Activated naive CD4-positive, alpha-beta T cell treated with anti-CD3 and anti-CD28 coated beads, Interleukin-2, amount 10 ng/mL, durations not matched to agents 7 days and 5 days (primary cell): ENCODE results near the gene NASP.
A peak's percentile ranks its signal among the peaks of the same experiment; 100 is the strongest.

ENCODE experiments used
- CTCF ChIA-PET: fragments of 350-600 bp; sonication (Branson Sonifier 250); formaldehyde crosslinking; loops from one replicate; lab custom pipeline; 2021; ENCODE audit warnings: antibody characterized with exemption; lab: Charles Lee
- DNase-seq: peaks from one replicate; pipeline ENCODE4 v3.0.0-alpha.2; 2020
- H3K27ac Mint-ChIP-seq: one replicate; pipeline ENCODE4 v1.8.0; 2021; ENCODE audit warnings: mild to moderate bottlenecking, moderate library complexity, mixed read lengths
- H3K27me3 Mint-ChIP-seq: one replicate; pipeline ENCODE4 v1.8.0; 2021; ENCODE audit warnings: mild to moderate bottlenecking, mixed read lengths
- H3K36me3 Mint-ChIP-seq: one replicate; pipeline ENCODE4 v1.8.0; 2021; ENCODE audit warnings: mixed read lengths
- H3K4me1 Mint-ChIP-seq: one replicate; pipeline ENCODE4 v1.8.0; 2021; ENCODE audit warnings: mixed read lengths
- H3K4me3 Mint-ChIP-seq: one replicate; pipeline ENCODE4 v1.8.0; 2021; ENCODE audit warnings: mild to moderate bottlenecking, moderate library complexity, mixed read lengths
- H3K9me3 Mint-ChIP-seq: one replicate; pipeline ENCODE4 v1.8.0; 2021; ENCODE audit warnings: mixed read lengths

The NASP gene

DNA sequence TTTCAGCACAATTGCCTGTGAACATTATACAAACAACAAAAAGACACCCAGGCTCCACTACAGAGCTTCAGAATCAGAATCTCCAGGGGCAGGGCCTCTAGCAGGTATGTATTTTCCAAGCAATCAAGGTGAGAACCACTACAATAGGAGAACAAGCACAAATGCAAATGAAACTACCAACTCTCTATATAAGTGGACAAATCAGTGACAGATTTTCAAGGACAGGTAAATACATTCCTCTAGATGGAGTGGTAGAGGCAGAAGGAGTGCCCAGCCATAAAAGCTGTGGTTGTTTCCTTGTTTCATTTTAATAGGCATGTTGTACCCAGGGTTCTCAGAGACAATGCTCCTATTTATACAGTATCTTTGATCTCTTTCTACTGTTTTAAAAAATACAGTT, 60.1 kb downstream of the NASP start:
- no peaks in the 10 kb centered on the region for H3K27me3 Mint-ChIP-seq
- CTCF ChIA-PET = interaction anchor here (2.3 kb wide), 1 partner anchor 11 kb away, joined by 9 read pairs; no protein-coding TSS in a partner anchor
- peaks cover 30% of the 10 kb centered on the region for H3K36me3 Mint-ChIP-seq
- peak overlapping the region; percentile 68 for H3K27ac Mint-ChIP-seq
- H3K9me3 Mint-ChIP-seq = no peaks in the 10 kb centered on the region
- no peak overlapping the region for H3K4me3 Mint-ChIP-seq
- DNase-seq = no peak
- no peaks in the 10 kb centered on the region for H3K4me1 Mint-ChIP-seq

DNA sequence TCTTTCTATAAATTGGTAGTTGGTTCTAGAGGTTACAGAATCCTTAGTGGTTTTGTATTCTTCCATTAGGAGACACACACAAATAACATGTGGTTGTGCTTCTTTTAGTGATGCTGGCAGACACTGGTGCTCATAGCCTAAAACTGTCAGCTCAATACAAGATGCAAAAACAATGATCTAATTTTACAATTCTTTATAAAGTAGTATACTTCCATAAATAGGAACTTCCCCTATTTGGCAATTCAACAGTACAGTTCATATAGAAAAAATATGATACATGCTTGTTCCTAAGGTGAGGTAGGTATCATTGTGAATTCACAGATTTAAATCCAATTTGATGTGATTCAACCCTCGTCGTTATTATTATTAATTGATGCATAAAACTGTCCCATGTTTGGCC, 60.8 kb downstream of the NASP start:
- Mint-ChIP-seq H3K36me3 (peaks cover 31% of the 10 kb centered on the region), H3K9me3 (no peaks in the 10 kb centered on the region), H3K4me3 (no peak overlapping the region), H3K27me3 (no peaks in the 10 kb centered on the region), H3K4me1 (no peaks in the 10 kb centered on the region), H3K27ac (no peak overlapping the region)
- CTCF ChIA-PET = interaction anchor here (2.3 kb wide), 1 partner anchor 11 kb away, joined by 9 read pairs; no protein-coding TSS in a partner anchor
- no peak for DNase-seq

DNA sequence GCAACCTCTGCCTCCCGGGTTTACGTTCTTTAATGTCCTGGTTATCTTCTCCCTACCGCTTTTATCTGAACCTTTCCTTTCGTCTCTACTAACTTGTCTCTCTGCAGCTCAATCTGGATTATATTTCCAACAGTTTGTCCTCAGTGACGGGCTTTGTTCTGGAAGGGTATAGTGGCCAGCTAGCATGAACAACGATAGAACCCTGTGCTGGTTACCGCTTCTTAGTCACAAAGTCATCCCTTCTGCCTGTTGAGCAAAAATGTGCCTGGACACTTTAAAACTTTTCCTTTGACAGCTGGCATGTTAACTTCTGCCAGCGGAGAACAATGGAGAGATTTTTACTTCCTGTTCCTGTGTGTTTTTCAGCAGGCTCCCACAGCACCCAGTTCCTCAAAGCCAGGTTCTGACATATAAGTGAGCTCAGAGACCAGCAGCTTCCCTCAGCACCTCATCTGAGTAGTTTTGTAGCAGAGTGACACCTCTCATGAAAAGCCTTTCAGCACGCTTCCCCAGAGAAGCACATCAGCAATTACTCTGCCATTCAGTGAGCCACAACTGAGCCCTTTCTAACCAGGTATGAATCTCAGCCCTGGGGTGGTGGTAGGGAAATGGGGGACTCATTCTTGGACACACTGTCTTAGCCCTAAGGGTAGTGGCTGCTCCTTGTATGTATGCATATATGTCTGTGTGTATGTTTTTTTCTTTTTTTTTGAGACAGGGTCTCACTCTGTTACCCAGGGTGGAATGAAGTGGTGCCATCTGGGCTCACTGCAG, 63.6 kb downstream of the NASP start:
- H3K27me3 Mint-ChIP-seq = no peaks in the 10 kb centered on the region
- H3K4me1 Mint-ChIP-seq = no peaks in the 10 kb centered on the region
- no peaks in the 10 kb centered on the region for H3K9me3 Mint-ChIP-seq
- H3K4me3 Mint-ChIP-seq = no peak overlapping the region
- no peak overlapping the region for H3K27ac Mint-ChIP-seq
- CTCF ChIA-PET = interaction anchor here (0.6 kb wide), 1 partner anchor 183 kb away, joined by 3 read pairs; no protein-coding TSS in a partner anchor
- H3K36me3 Mint-ChIP-seq = peaks cover 36% of the 10 kb centered on the region
- no peak for DNase-seq

DNA sequence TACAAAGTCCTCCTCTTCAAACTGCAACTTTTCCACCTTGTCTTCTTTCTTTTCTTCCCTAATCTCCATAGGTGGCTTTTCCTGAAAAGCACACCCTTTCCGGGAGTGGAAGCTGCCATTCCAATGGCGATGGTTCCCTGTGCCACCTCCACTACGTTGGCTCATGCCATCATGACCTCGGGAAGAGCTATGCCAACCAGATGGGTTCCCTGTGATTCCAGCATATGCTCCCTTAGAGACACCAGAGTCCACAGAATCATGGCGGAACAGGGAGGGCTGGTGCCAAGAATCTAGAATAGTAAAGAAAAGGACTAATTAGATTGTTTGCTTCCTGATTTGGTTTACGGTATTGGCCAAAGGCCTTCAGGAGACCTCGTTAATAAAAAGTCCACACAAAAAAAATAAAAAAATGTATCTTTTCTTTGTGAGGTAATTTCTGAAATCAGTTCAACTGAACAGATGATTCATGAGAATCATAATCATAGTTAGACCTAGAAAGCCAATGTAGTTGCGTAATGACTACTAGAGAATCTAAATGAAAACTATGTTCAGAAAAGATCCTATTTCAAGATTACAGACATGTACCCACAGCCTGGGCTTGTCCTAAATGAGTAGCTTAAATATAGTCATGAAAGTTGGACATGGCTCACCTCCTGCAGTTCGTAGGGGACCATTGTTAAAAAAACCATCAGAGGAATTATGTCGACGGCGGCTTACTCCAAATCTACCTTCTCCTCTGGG, 70.9 kb downstream of the NASP start:
- Mint-ChIP-seq H3K36me3 (peaks cover 64% of the 10 kb centered on the region), H3K27ac (no peak overlapping the region), H3K4me3 (no peak overlapping the region), H3K9me3 (no peaks in the 10 kb centered on the region), H3K27me3 (no peaks in the 10 kb centered on the region), H3K4me1 (no peaks in the 10 kb centered on the region)
- CTCF ChIA-PET = interaction anchor here (1.2 kb wide), 1 partner anchor 9 kb away, joined by 9 read pairs; no protein-coding TSS in a partner anchor
- no peak for DNase-seq

DNA sequence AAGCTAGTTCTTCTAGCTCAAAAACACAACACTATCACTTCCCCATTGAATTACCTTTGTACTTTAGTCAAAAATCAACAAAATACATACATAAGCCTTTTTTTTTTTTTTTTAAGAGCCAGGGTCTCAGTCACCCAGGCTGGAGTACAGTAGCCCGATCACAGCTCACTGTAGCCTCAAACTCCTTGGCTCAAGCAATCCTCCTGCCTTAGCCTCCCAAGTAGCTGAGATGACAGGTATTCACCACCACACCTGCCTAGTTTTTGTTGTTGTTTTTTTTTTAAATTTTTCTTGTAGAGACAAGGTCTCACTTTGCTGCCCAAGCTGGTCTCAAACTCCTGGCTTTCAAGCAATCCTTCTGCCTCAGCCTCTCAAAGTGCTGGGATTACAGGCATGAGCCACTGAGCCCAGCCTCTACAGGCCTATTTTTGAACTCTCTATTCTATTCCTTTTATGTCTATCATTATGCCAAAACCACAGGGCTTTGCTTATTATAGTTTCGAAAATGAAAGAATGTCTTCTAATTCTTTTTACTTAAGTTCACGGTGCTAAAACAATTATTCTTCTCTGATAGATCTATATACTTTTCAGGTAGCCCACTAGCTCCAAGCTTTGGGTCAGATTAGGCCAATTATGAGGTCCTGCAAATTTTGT, 72.9 kb downstream of the NASP start:
- DNase-seq = no peak
- H3K4me1 Mint-ChIP-seq = no peaks in the 10 kb centered on the region
- H3K4me3 Mint-ChIP-seq = no peak overlapping the region
- H3K27me3 Mint-ChIP-seq = no peaks in the 10 kb centered on the region
- H3K9me3 Mint-ChIP-seq = no peaks in the 10 kb centered on the region
- peaks cover 60% of the 10 kb centered on the region for H3K36me3 Mint-ChIP-seq
- CTCF ChIA-PET = interaction anchor here (0.7 kb wide), 1 partner anchor 30 kb away, joined by 3 read pairs; no protein-coding TSS in a partner anchor
- peak overlapping the region; percentile 19 for H3K27ac Mint-ChIP-seq

DNA sequence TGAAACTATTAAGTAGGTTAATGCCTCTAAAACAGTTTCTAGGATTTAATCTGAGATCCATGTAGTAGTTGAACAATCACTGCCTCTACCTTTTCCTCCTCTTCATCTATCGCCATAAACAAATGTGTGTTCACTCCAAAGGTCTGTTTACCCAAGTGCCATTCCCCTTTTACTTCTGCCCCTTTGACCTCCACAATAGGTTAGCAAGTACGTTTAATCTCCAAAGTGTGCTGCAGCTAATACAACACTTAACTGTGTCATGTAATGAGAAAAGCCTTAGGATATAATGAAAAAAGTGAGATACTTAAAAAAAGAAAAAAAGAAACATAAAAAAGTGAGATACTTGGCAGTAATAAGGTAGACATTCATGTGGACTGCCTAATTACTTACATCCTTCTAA, 74.3 kb downstream of the NASP start:
- Mint-ChIP-seq H3K4me1 (no peaks in the 10 kb centered on the region), H3K36me3 (peaks cover 51% of the 10 kb centered on the region), H3K9me3 (no peaks in the 10 kb centered on the region), H3K4me3 (no peak overlapping the region), H3K27me3 (no peaks in the 10 kb centered on the region), H3K27ac (no peak overlapping the region)
- DNase-seq = no peak
- CTCF ChIA-PET = no interaction called here

DNA sequence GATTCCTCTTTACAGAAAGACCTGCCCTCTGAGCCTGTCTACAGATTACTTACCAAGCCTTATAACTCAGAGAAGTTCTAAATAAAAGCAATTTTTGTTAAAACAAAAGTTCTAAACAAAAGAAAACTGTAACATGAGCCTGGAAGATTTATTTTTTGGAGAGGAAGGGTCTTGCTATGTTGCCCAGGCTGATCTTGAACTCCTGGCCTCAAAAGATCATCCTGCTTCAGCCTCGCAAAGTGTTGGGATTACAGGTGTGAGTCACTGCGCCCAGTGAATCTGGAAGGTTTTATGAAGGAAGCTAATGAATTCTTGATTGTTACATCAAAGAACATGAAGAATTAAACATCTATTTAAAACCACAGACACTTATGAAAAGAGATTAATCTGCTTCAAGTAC, 75.4 kb downstream of the NASP start:
- CTCF ChIA-PET = no interaction called here
- peaks cover 51% of the 10 kb centered on the region for H3K36me3 Mint-ChIP-seq
- no peaks in the 10 kb centered on the region for H3K4me1 Mint-ChIP-seq
- no peaks in the 10 kb centered on the region for H3K27me3 Mint-ChIP-seq
- no peak overlapping the region for H3K27ac Mint-ChIP-seq
- no peak for DNase-seq
- no peaks in the 10 kb centered on the region for H3K9me3 Mint-ChIP-seq
- no peak overlapping the region for H3K4me3 Mint-ChIP-seq

DNA sequence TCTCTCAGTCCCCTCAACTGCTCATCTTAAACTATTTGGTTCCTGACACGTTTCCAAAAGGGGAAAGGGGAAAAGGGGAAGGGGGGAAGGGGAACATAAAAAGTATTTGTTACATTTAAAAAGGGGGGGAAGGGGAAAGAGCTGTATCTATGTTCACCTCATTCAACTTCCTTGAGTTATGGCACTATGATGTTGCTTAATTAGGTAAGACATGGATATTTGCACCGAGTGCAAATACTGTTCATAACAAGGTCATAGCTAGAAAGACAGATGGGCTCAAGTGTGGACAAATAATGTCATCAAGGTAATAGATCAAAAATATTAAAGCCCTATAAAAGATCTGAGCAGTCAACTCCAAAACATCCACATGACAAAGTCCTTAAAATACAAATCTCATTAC, 76.5 kb downstream of the NASP start:
- H3K27ac Mint-ChIP-seq = no peak overlapping the region
- H3K27me3 Mint-ChIP-seq = no peaks in the 10 kb centered on the region
- no peak overlapping the region for H3K4me3 Mint-ChIP-seq
- H3K36me3 Mint-ChIP-seq = peaks cover 44% of the 10 kb centered on the region
- no peaks in the 10 kb centered on the region for H3K9me3 Mint-ChIP-seq
- CTCF ChIA-PET = no interaction called here
- no peak for DNase-seq
- peaks cover 3% of the 10 kb centered on the region for H3K4me1 Mint-ChIP-seq

DNA sequence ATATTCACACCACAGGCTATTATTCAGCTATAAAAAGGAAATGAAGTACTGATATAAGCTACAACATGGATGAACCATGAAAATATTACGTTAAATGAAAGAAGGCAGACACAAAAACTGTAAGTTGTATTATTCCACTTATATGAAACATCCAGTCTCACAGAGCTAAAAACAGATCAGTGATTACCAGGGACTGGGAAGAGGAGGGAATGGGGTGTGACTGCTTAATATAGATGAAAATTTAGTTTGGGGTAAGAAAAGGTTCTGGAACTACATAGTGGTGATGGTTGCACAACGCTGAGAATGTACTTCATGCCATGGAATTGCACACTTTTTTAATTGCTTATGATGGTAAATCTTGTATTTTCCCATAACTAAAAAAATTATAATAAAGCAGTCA, 83.0 kb downstream of the NASP start:
- Mint-ChIP-seq H3K27me3 (no peaks in the 10 kb centered on the region), H3K4me3 (no peak overlapping the region), H3K27ac (no peak overlapping the region), H3K36me3 (peaks cover 16% of the 10 kb centered on the region), H3K9me3 (no peaks in the 10 kb centered on the region), H3K4me1 (peaks cover 12% of the 10 kb centered on the region)
- no peak for DNase-seq
- CTCF ChIA-PET = no interaction called here

DNA sequence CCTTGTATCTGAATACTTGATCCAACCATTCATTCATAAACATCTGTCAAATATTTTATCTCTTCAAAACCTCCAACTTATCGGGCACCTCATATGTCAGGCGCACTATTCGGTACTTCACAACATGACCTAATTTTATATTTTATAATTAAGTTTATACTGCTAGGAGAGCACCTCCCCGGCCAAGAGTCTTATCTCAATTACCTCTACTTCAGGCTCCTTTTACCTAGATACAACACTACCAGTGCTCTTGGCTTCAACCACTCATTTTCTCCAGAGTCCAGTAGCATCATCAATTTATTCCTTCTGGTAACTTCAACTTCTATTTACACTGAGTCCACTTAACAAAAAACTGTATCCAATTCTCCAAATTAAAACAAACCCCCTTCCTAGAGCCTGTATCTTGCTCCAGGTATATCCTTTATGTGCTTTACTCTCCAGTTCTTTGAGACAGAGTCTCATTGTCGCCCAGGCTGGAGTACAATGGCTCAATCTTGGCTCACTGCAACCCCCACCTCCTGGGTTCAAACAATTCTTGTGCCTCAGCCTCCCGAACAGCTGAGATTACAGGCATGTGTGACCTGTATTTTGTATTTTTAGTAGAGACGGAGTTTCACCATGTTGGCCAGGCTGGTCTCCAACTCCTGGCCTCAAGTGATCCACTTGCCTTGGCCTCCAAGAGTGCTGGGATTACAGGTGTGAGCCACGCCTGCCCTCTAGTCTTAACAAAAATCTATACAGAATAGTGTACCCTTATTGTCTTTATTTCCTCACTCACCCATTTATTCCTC, 83.7 kb downstream of the NASP start:
- Mint-ChIP-seq H3K9me3 (no peaks in the 10 kb centered on the region), H3K4me3 (no peak overlapping the region), H3K27ac (no peak overlapping the region), H3K36me3 (peaks cover 16% of the 10 kb centered on the region), H3K27me3 (no peaks in the 10 kb centered on the region), H3K4me1 (peaks cover 12% of the 10 kb centered on the region)
- CTCF ChIA-PET = no interaction called here
- DNase-seq = no peak
